SK-N-SH (cell line): ENCODE data around the gene TMUB1. TPM values are rescaled to one million over a fixed set of nuclear protein-coding genes. Genes with fewer than 3 reads are reported as not detected.

ENCODE experiments used
- CTCF ChIA-PET: fragments of 300-600, 350-600 bp; formaldehyde crosslinking; extraction: SDS; loops from one replicate; lab custom pipeline; 2021; lab: Yijun Ruan, JAX
- POLR2A ChIA-PET: fragments of 350-600 bp; sonication (Branson Sonifier 250); formaldehyde crosslinking; extraction: SDS; loops from one replicate; lab custom pipeline; 2020; ENCODE audit warnings: antibody characterized with exemption, inconsistent platforms; lab: Yijun Ruan, JAX
- DNase-seq: peaks from one replicate; pipeline ENCODE4 v3.0.0; 2012
- H2AFZ ChIP-seq: fragments of 200-600 bp; sonication (generic); 2 replicates; pipeline ENCODE4 v1.8.1; 2016; ENCODE audit warnings: antibody characterized with exemption, mild to moderate bottlenecking, low read depth
- H3F3A ChIP-seq: fragments of 200-600 bp; sonication (generic); replicated peaks from 2 replicates; pipeline ENCODE3; 2016; ENCODE audit warnings: antibody characterized with exemption, mild to moderate bottlenecking; ENCODE audit not compliant: insufficient read depth
- H3K27ac ChIP-seq, 2 experiments: fragments of 200-500 bp in 1 of 2; fragments of 200-600 bp in 1 of 2; sonication (Bioruptor generic) in 1 of 2; sonication (generic), shearing (Covaris generic) in 1 of 2; 2 replicates each; pipeline versions ENCODE4 v1.5.1 to v1.6.1; 2014 to 2016; ENCODE audit warnings: low read depth in 2 of 2, inconsistent platforms in 1 of 2, low read length in 1 of 2, mild to moderate bottlenecking in 1 of 2, mixed read lengths in 1 of 2
- H3K27me3 ChIP-seq: fragments of 200-600 bp; sonication (generic), shearing (Covaris generic); 2 replicates; pipeline ENCODE4 v1.6.1; 2016; ENCODE audit warnings: mixed run types; ENCODE audit not compliant: insufficient read depth
- H3K36me3 ChIP-seq, 2 experiments: fragments of 200-500 bp in 1 of 2; fragments of 200-600 bp in 1 of 2; sonication (Bioruptor generic) in 1 of 2; sonication (generic) in 1 of 2; replicated peaks in 1 of 2; 2 replicates each; pipeline versions ENCODE3 to v1.5.1; 2014 to 2016; ENCODE audit warnings: low read length in 1 of 2, mild to moderate bottlenecking in 1 of 2; ENCODE audit not compliant: insufficient read depth in 2 of 2, control insufficient read depth in 1 of 2
- H3K4me1 ChIP-seq, 2 experiments: fragments of 200-500 bp in 1 of 2; fragments of 200-600 bp in 1 of 2; sonication (Bioruptor generic) in 1 of 2; sonication (generic), shearing (Covaris generic) in 1 of 2; 2 replicates each; pipeline versions ENCODE4 v1.5.1 to v1.6.1; 2014 to 2016; ENCODE audit warnings: low read depth in 1 of 2, low read length in 1 of 2, mixed run types in 1 of 2; ENCODE audit not compliant: insufficient read depth in 2 of 2, control insufficient read depth in 1 of 2
- H3K4me2 ChIP-seq: fragments of 200-600 bp; sonication (generic), shearing (Covaris generic); 2 replicates; pipeline ENCODE4 v1.6.1; 2017; ENCODE audit warnings: mixed run types
- H3K4me3 ChIP-seq, 2 experiments: fragments of 200-500 bp in 1 of 2; fragments of 200-600 bp in 1 of 2; sonication (Bioruptor generic) in 1 of 2; sonication (generic), shearing (Covaris generic) in 1 of 2; 2 replicates each; pipeline versions ENCODE4 v1.5.1 to v1.8.1; 2014 to 2016; ENCODE audit warnings: low read depth in 2 of 2, inconsistent platforms in 1 of 2, low read length in 1 of 2, mild to moderate bottlenecking in 1 of 2, mixed read lengths in 1 of 2, moderate library complexity in 1 of 2
- H3K79me2 ChIP-seq: fragments of 200-600 bp; sonication (generic); 2 replicates; pipeline ENCODE4 v1.8.1; 2017; ENCODE audit warnings: mild to moderate bottlenecking; ENCODE audit not compliant: insufficient read depth
- H3K9ac ChIP-seq: fragments of 200-600 bp; sonication (generic); 2 replicates; pipeline ENCODE4 v1.6.1; 2017; ENCODE audit warnings: mixed run types
- H3K9me2 ChIP-seq: fragments of 200-600 bp; sonication (generic); 2 replicates; pipeline ENCODE4 v1.6.1; 2017; ENCODE audit warnings: mixed run types
- H3K9me3 ChIP-seq: fragments of 200-600 bp; sonication (generic); 2 replicates; pipeline ENCODE4 v1.6.1; 2017; ENCODE audit warnings: mixed run types, mild to moderate bottlenecking, moderate library complexity
- H4K20me1 ChIP-seq: fragments of 200-600 bp; sonication (generic); 2 replicates; pipeline ENCODE4 v1.6.1; 2017; ENCODE audit warnings: mild to moderate bottlenecking, mixed run types; ENCODE audit not compliant: insufficient read depth
- EZH2phosphoT487 ChIP-seq: fragments of 200-600 bp; sonication (generic); IDR thresholded peaks from 2 replicates; pipeline ENCODE4 v1.6.1; 2017; ENCODE audit warnings: low read depth, mixed run types, mild to moderate bottlenecking, antibody characterized with exemption, moderate library complexity, borderline replicate concordance
- FOXM1 ChIP-seq: IDR thresholded peaks from 2 replicates; pipeline ENCODE4 v1.4.0; 2012; ENCODE audit warnings: low read depth, mild to moderate bottlenecking
- GABPA ChIP-seq: IDR thresholded peaks from 2 replicates; pipeline ENCODE4 v1.4.0; 2012; ENCODE audit warnings: low read depth, mild to moderate bottlenecking
- MEF2A ChIP-seq: IDR thresholded peaks from 2 replicates; pipeline ENCODE4 v1.4.0; 2012; ENCODE audit warnings: low read depth, borderline replicate concordance
- NRF1 ChIP-seq: IDR thresholded peaks from 2 replicates; pipeline ENCODE4 v1.6.1; 2012; ENCODE audit warnings: low read depth, mild to moderate bottlenecking, low read length
- RAD21 ChIP-seq: IDR thresholded peaks from 2 replicates; pipeline ENCODE4 v1.6.1; 2012; ENCODE audit warnings: mild to moderate bottlenecking, low read length
- RFX5 ChIP-seq: IDR thresholded peaks from 2 replicates; pipeline ENCODE4 v1.6.1; 2012; ENCODE audit warnings: mild to moderate bottlenecking, improper control_type of control experiment, low read length
- SIN3A ChIP-seq: IDR thresholded peaks from 2 replicates; pipeline ENCODE4 v1.6.1; 2012; ENCODE audit warnings: low read depth, mild to moderate bottlenecking, low read length, moderate library complexity, borderline replicate concordance
- SMC3 ChIP-seq: IDR thresholded peaks from 2 replicates; pipeline ENCODE4 v1.6.1; 2012; ENCODE audit warnings: low read depth, low read length, improper control_type of control experiment
- TEAD4 ChIP-seq: IDR thresholded peaks from 2 replicates; pipeline ENCODE4 v1.4.0; 2012; ENCODE audit warnings: mild to moderate bottlenecking, borderline replicate concordance; ENCODE audit not compliant: insufficient read depth
- WGBS: methylation state at CpG from one replicate; pipeline ENCODE4 v1.1.6; 2017; ENCODE audit warnings: low lambda C conversion rate; 5-methylcytosine and 5-hydroxymethylcytosine counted together
- polyA plus RNA-seq, 3 experiments: library from polyadenylated mRNA; depleted of rRNA; stranded (reverse); fragments of >200 nt; gene quantifications; 2 replicates each; pipeline ENCODE4 v1.2.3, GENCODE V29; 2012
- TF ChIP-seq, protein P1 (sequence below): IDR thresholded peaks from 2 replicates; pipeline ENCODE4 v1.6.1; 2012; ENCODE audit warnings: mild to moderate bottlenecking, low read depth, low read length, moderate library complexity

The TMUB1 gene
- polyA plus RNA-seq, 1 of the 3 experiments (the other 2 are of a cell fraction), result 60.6 TPM

DNA sequence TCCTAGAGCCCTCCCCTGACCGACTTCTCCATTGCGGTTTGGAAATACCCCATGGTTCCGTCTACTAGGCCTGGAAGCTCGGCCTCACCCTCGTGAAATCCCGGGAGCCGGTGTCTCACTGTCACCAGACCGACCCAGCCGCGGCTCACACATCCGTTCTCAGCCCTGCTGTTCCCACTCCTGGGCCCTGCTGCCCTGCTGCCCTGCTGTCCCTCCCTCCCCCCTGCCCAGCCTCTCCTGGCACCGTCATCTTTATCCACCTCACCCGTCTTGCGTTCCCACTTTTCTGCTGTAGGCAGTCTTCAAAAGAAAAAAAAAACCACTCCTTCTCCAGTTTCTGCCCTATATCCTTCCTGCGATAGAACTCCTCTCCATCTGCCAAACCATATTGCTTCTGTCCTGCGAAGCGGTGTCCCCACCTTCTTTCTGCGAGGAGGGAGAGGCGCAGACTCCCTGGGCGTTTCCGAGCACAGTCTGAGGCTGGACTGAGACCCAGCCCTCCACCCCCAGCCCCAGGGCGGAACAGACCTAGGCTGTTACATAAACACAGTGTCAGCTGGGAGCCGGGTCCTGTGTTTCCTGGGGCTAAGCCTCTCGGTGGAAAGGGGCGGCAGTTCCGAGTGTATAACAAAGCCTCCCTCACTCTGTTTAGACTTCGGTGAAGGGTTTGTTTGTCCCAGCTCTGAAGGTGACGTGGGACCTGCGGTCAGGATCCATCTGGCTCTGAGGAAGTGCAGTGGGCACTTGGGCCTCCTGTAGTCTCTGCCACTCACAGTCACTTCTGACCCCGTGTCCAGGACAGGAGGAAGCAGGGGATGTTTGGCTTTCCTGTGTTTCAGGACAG lies 5.8 kb upstream of the TMUB1 start:
- ChIA-PET CTCF (interaction anchor here (0.7 to 21.3 kb wide), 12 partner anchors 20 to 191 kb away, joined by 3 to 474 read pairs (median 4); no protein-coding TSS in a partner anchor), POLR2A (interaction anchor here (0.6 kb wide), 1 partner anchor 74 kb away, joined by 3 read pairs; no protein-coding TSS in a partner anchor)
- no peak for TF ChIP-seq EZH2phosphoT487
- TF ChIP-seq GABPA, result no peak
- no peak for TF ChIP-seq RAD21
- TF ChIP-seq SIN3A, result no peak
- TF ChIP-seq, protein P1, sequence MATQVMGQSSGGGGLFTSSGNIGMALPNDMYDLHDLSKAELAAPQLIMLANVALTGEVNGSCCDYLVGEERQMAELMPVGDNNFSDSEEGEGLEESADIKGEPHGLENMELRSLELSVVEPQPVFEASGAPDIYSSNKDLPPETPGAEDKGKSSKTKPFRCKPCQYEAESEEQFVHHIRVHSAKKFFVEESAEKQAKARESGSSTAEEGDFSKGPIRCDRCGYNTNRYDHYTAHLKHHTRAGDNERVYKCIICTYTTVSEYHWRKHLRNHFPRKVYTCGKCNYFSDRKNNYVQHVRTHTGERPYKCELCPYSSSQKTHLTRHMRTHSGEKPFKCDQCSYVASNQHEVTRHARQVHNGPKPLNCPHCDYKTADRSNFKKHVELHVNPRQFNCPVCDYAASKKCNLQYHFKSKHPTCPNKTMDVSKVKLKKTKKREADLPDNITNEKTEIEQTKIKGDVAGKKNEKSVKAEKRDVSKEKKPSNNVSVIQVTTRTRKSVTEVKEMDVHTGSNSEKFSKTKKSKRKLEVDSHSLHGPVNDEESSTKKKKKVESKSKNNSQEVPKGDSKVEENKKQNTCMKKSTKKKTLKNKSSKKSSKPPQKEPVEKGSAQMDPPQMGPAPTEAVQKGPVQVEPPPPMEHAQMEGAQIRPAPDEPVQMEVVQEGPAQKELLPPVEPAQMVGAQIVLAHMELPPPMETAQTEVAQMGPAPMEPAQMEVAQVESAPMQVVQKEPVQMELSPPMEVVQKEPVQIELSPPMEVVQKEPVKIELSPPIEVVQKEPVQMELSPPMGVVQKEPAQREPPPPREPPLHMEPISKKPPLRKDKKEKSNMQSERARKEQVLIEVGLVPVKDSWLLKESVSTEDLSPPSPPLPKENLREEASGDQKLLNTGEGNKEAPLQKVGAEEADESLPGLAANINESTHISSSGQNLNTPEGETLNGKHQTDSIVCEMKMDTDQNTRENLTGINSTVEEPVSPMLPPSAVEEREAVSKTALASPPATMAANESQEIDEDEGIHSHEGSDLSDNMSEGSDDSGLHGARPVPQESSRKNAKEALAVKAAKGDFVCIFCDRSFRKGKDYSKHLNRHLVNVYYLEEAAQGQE, result no peak
- TF ChIP-seq MEF2A, result no peak
- TF ChIP-seq SMC3, result no peak
- H3K27me3 ChIP-seq, result no peaks in the 10 kb centered on the region
- no peaks in the 10 kb centered on the region for H3K9me2 ChIP-seq
- H4K20me1 ChIP-seq, result peaks cover 67% of the 10 kb centered on the region
- DNase-seq, result no peak
- H3K9me3 ChIP-seq, result no peaks in the 10 kb centered on the region
- H3F3A ChIP-seq, result peaks cover 16% of the 10 kb centered on the region
- peak overlapping the region; percentile 88; the same call in 1 of the 2 replicates for H3K9ac ChIP-seq
- peaks cover 0 to 11% of the 10 kb centered on the region in 2 experiments for H3K36me3 ChIP-seq
- 75% methylated on average over 30 of the region's 30 CpGs for WGBS
- peak overlapping the region; percentile 5 to 58; a peak in 2 of 4 replicates for H3K27ac ChIP-seq
- peak overlapping the region; percentile 90 to 100; a peak in 2 of 4 replicates for H3K4me3 ChIP-seq
- H2AFZ ChIP-seq, result no peak overlapping the region
- peaks cover 21 to 33% of the 10 kb centered on the region in 2 experiments for H3K4me1 ChIP-seq
- peak overlapping the region; percentile 99 for H3K4me2 ChIP-seq
- peaks cover 74% of the 10 kb centered on the region for H3K79me2 ChIP-seq

DNA sequence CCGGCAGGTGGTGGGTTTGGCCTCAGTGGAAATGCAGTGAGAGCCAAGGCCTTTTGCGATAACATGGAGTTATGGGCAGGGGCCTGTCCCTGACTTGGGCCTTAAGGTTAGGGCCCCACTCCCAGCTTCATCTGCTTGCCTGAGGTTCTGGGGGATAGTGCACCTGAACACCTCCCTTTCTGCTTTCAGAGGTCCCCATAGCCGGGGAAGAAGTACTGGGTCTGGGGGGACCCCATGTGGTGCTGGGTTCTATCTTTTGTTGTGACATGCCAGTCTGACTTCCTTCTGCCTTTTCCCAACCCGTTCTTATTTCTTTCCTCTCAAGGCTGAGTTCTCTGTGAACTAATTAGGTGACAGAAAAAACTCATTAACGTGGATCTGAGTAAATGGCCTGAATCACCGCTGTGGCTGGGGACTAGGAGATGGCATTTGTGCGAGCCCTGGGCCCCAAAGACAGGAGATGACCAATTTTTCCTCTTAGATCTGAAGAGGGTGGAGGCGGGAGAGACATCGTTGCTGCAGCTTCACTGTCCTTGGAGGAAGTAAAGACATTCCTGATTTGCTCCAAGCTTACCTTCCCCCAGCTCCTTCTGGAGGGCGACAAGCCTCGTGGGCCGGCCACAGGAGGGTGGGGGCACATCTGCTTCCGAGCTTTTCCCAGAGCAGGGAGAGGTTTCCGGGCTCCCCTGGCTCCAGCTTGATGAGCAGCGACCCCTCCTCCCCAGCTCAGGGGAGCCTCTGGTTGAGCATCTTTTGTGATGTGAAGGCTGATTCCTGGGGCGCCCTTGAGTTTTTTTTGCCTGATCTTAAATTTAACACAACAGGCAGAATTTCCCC lies 4.9 kb upstream of the TMUB1 start:
- H4K20me1 ChIP-seq, result peaks cover 58% of the 10 kb centered on the region
- peak overlapping the region; percentile 99 for H3K4me2 ChIP-seq
- H3K27me3 ChIP-seq, result no peaks in the 10 kb centered on the region
- DNase-seq, result no peak
- no peak overlapping the region for H2AFZ ChIP-seq
- no peak for TF ChIP-seq TEAD4
- no peak for TF ChIP-seq NRF1
- 0 out of 2 replicates have a peak, but pooled peaks have one; percentile 12 for TF ChIP-seq SMC3
- TF ChIP-seq RAD21, result peak; percentile 21; the same call in 1 of the 2 replicates
- no peak for TF ChIP-seq FOXM1
- TF ChIP-seq RFX5, result no peak
- H3K4me1 ChIP-seq, result peaks cover 21 to 39% of the 10 kb centered on the region in 2 experiments
- ChIA-PET CTCF (interaction anchor here (0.6 to 21.3 kb wide), 26 partner anchors 8 to 641 kb away, joined by 3 to 474 read pairs (median 4); partner anchors contain the start of gene ABCB8), POLR2A (interaction anchor here (0.6 to 1.3 kb wide), 3 partner anchors 74 to 139 kb away, joined by 3 to 4 read pairs (median 3); partner anchors contain the start of gene ABCF2)
- peak overlapping the region; percentile 90 to 100 for H3K4me3 ChIP-seq
- peaks cover 0 to 11% of the 10 kb centered on the region in 2 experiments for H3K36me3 ChIP-seq
- H3K79me2 ChIP-seq, result peaks cover 65% of the 10 kb centered on the region
- H3F3A ChIP-seq, result peaks cover 20% of the 10 kb centered on the region
- H3K9ac ChIP-seq, result peak overlapping the region; percentile 88
- 40% methylated on average over 12 of the region's 16 CpGs for WGBS
- peak overlapping the region; percentile 58 to 87 for H3K27ac ChIP-seq
- no peaks in the 10 kb centered on the region for H3K9me3 ChIP-seq
- no peaks in the 10 kb centered on the region for H3K9me2 ChIP-seq
